ENCODE results near the gene CACNA1E.

- TF ChIP-seq CTCF (IDR thresholded peaks at IDR 0.05; ENCODE audit: low read depth, low read length): no peak
- no peak for TF ChIP-seq POLR2A (IDR thresholded peaks at IDR 0.05; ENCODE audit: extremely low read depth, insufficient read length)
Observed at GRCh38 chr1:181531951-181532600, 48.8 kb downstream of the CACNA1E start.
